Hepatocyte (in vitro differentiated cells): ENCODE results near the gene DTL. TPM values are rescaled to one million over a fixed set of nuclear protein-coding genes. Genes with fewer than 3 reads are reported as not detected.

Experiments
- DNase-seq: peaks from one replicate; pipeline ENCODE4 v3.0.0-alpha.2; 2016; ENCODE audit warnings: low spot score
- H2AFZ ChIP-seq: fragments of 200-600 bp; sonication (generic); 2 replicates; pipeline ENCODE4 v1.6.0; 2016; ENCODE audit warnings: antibody characterized with exemption, mild to moderate bottlenecking
- H3K27ac ChIP-seq: fragments of 200-600 bp; sonication (generic); 2 replicates; pipeline ENCODE4 v1.5.1; 2016; ENCODE audit warnings: mild to moderate bottlenecking
- H3K27me3 ChIP-seq: fragments of 200-600 bp; sonication (generic); 2 replicates; pipeline ENCODE4 v1.6.1; 2016
- H3K36me3 ChIP-seq: fragments of 200-600 bp; sonication (generic); replicated peaks from 2 replicates; pipeline ENCODE4 v1.5.1; 2016; ENCODE audit warnings: low read depth; ENCODE audit not compliant: insufficient read depth
- H3K4me1 ChIP-seq: fragments of 200-600 bp; sonication (generic); 2 replicates; pipeline ENCODE4 v1.5.1; 2016; ENCODE audit warnings: mild to moderate bottlenecking, moderate library complexity; ENCODE audit not compliant: insufficient read depth
- H3K4me2 ChIP-seq: fragments of 200-600 bp; sonication (generic); 2 replicates; pipeline ENCODE4 v1.6.0; 2016
- H3K4me3 ChIP-seq: fragments of 200-600 bp; sonication (generic); 2 replicates; pipeline ENCODE4 v1.5.1; 2016; ENCODE audit warnings: mild to moderate bottlenecking
- H3K79me2 ChIP-seq: fragments of 200-600 bp; sonication (generic); 2 replicates; pipeline ENCODE4 v1.6.0; 2017; ENCODE audit warnings: mild to moderate bottlenecking
- H3K9me2 ChIP-seq: fragments of 200-600 bp; sonication (generic); replicated peaks from 2 replicates; pipeline ENCODE4 v1.6.0; 2017; ENCODE audit warnings: mild to moderate bottlenecking; ENCODE audit not compliant: insufficient read depth
- H3K9me3 ChIP-seq: fragments of 200-600 bp; sonication (generic); 2 replicates; pipeline ENCODE4 v1.5.1; 2016; ENCODE audit warnings: low read depth, mild to moderate bottlenecking
- H4K20me1 ChIP-seq: fragments of 200-600 bp; sonication (generic); 2 replicates; pipeline ENCODE4 v1.6.0; 2016; ENCODE audit warnings: mild to moderate bottlenecking; ENCODE audit not compliant: insufficient read depth, poor library complexity, severe bottlenecking
- EZH2 ChIP-seq: fragments of 200-600 bp; sonication (generic); IDR thresholded peaks from 2 replicates; pipeline ENCODE4 v1.6.1; 2016; ENCODE audit warnings: antibody characterized with exemption, mild to moderate bottlenecking, borderline replicate concordance
- EZH2phosphoT487 ChIP-seq: fragments of 200-600 bp; sonication (generic); IDR thresholded peaks from one replicate; pipeline ENCODE4 v1.6.1; 2018; ENCODE audit warnings: antibody characterized with exemption, mild to moderate bottlenecking, low read depth, moderate library complexity; ENCODE audit not compliant: unreplicated experiment, severe bottlenecking
- WGBS: methylation state at CpG from one replicate; pipeline ENCODE4 v1.1.6; 2016; ENCODE audit warnings: low lambda C conversion rate; ENCODE audit errors: missing lambda C conversion rate; 5-methylcytosine and 5-hydroxymethylcytosine counted together
- polyA plus RNA-seq: library from polyadenylated mRNA; unstranded; fragments of >200 nt; fragmentation: Nextera tagmentation; extraction: Ambion mirVana; gene quantifications from 2 replicates; pipeline ENCODE4 v1.2.1, GENCODE V29; 2016
- total RNA-seq: library from RNA; depleted of rRNA; stranded (reverse); fragments of >200 nt; gene quantifications from 2 replicates; pipeline ENCODE4 v1.2.3, GENCODE V29; 2014
- TF ChIP-seq, protein P1 (sequence below): fragments of 200-600 bp; sonication (generic); IDR thresholded peaks from 2 replicates; pipeline ENCODE4 v1.5.1; 2016; ENCODE audit warnings: antibody characterized with exemption, mild to moderate bottlenecking; ENCODE audit not compliant: poor library complexity

DTL gene
- total and polyA plus RNA-seq, 2 experiments from 2014 or later = 3.1 to 6.7 TPM

DNA sequence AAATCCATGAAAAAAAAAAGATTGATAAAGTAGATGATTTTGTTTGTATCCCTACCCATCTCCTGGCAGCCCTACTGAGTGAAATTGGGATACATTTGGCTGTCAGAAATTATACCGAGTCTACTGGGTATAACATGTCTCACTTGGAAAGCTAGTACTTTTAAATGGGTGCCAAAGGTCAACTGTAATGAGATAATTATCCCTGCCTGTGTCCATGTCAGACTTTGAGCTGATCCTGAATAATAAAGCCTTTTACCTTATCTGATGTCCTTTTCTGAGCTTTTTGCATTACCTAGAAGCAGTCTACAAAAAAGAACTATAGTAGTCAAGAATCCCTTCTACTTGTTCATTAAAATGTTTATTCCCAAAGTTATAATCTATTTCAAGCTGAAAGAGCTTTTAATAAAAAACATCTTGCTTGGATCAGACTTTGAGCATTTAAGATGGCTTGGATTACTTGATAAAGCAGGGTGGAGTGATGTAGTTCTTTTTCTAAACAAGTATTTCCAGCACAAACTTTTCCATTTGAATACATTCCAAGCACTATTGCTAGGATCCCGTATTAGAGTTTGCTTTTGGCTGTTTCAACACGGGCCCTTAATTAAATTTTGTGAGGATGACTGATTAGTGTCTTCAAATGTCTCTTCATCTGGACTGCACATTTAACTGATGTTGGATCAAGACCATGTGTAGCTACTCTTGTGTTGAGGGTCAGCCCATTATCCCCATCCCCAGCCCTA, 69.2 kb downstream of the DTL start:
- Histone ChIP-seq H3K36me3 (no peaks in the 10 kb centered on the region), H3K4me3 (no peak overlapping the region), H3K27me3 (no peaks in the 10 kb centered on the region), H3K27ac (peak overlapping the region; percentile 62), H3K4me1 (peaks cover 32% of the 10 kb centered on the region), H3K9me2 (no peaks in the 10 kb centered on the region), H3K4me2 (peak overlapping the region; percentile 9), H3K9me3 (no peaks in the 10 kb centered on the region), H3K79me2 (no peaks in the 10 kb centered on the region), H4K20me1 (no peaks in the 10 kb centered on the region), H2AFZ (no peak overlapping the region)
- peak; percentile 39 for DNase-seq
- TF ChIP-seq, protein P1, sequence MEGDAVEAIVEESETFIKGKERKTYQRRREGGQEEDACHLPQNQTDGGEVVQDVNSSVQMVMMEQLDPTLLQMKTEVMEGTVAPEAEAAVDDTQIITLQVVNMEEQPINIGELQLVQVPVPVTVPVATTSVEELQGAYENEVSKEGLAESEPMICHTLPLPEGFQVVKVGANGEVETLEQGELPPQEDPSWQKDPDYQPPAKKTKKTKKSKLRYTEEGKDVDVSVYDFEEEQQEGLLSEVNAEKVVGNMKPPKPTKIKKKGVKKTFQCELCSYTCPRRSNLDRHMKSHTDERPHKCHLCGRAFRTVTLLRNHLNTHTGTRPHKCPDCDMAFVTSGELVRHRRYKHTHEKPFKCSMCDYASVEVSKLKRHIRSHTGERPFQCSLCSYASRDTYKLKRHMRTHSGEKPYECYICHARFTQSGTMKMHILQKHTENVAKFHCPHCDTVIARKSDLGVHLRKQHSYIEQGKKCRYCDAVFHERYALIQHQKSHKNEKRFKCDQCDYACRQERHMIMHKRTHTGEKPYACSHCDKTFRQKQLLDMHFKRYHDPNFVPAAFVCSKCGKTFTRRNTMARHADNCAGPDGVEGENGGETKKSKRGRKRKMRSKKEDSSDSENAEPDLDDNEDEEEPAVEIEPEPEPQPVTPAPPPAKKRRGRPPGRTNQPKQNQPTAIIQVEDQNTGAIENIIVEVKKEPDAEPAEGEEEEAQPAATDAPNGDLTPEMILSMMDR = no peak
- TF ChIP-seq EZH2phosphoT487 (no peak), EZH2 (no peak)
- 44% methylated on average over 3 of the region's 3 CpGs for WGBS

DNA sequence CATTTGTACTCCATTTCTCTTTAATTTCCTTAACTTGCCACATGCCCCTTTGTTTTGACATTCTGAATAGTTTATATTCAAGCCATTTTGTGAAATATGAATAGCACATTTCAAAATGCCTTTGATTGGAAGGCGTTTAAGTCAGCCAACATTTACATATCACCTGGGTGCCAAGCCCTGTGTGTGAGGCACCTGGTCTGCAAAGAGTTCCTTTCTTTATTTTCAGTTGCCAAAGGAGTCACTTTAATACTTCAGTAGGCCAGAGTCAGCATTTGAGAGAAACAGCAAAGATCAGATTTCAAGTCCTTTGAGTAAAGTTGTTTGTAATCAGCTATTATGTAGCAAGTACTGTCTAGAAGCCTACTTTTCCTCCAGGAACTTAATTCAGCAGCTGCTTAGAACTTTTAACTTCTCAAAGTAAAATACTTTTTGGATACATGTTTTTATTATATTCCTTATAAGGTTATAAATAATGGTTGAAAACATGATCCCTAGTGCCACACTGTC, 70.8 kb downstream of the DTL start:
- H3K27me3 ChIP-seq = no peaks in the 10 kb centered on the region
- peak overlapping the region; percentile 62 for H3K27ac ChIP-seq
- no peak overlapping the region for H3K4me3 ChIP-seq
- H3K9me3 ChIP-seq = no peaks in the 10 kb centered on the region
- no peaks in the 10 kb centered on the region for H3K9me2 ChIP-seq
- H3K4me1 ChIP-seq = peaks cover 37% of the 10 kb centered on the region
- DNase-seq = no peak
- H3K79me2 ChIP-seq = no peaks in the 10 kb centered on the region
- H3K36me3 ChIP-seq = no peaks in the 10 kb centered on the region
- WGBS = 68% methylated on average over 1 of the region's 1 CpG
- TF ChIP-seq, protein P1 = no peak
- TF ChIP-seq EZH2 = no peak
- no peak for TF ChIP-seq EZH2phosphoT487
- H3K4me2 ChIP-seq = no peak overlapping the region
- H4K20me1 ChIP-seq = no peaks in the 10 kb centered on the region
- H2AFZ ChIP-seq = no peak overlapping the region

DNA sequence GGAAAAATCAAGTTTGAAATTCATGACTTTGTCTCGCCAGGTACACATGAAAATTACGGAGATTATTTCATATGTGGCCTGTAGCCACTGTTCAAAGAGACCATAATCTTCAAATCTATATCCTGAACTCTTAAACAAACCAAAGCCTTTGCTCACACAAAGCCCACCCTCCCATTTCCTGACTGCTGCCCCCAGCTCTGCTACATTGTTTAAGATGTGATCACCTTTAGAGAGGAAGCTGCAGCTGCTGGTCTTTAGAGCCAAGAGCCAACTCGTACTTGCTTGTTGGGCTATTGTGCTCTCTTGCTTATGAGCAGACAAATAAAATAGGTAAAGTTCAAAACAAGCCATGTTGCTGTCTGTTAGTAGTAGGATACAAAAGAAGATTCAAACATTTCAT, 71.9 kb downstream of the DTL start:
- peaks cover 37% of the 10 kb centered on the region for H3K4me1 ChIP-seq
- no peak overlapping the region for H3K27ac ChIP-seq
- H3K27me3 ChIP-seq = no peaks in the 10 kb centered on the region
- DNase-seq = no peak
- H3K36me3 ChIP-seq = no peaks in the 10 kb centered on the region
- H3K4me2 ChIP-seq = no peak overlapping the region
- H3K9me2 ChIP-seq = no peaks in the 10 kb centered on the region
- no peak overlapping the region for H3K4me3 ChIP-seq
- no peaks in the 10 kb centered on the region for H3K79me2 ChIP-seq
- H3K9me3 ChIP-seq = no peaks in the 10 kb centered on the region
- 76% methylated on average over 3 of the region's 3 CpGs for WGBS
- TF ChIP-seq EZH2 (no peak), EZH2phosphoT487 (no peak)
- TF ChIP-seq, protein P1 = no peak
- H4K20me1 ChIP-seq = no peaks in the 10 kb centered on the region
- H2AFZ ChIP-seq = no peak overlapping the region
